K562 (cell line): ENCODE data around the gene CTSO. TPM values are rescaled to one million over a fixed set of nuclear protein-coding genes. Genes with fewer than 3 reads are reported as not detected.

Experiments
- ATAC-seq: fragments of 200-7000 bp; cut with Tn5 transposase; 3 replicates; pipeline ENCODE4 v1.9.1; 2020; ENCODE audit warnings: moderate library complexity
- BruUV-seq: library from RNA; stranded (reverse); fragments of 400-500 nt; replicated peaks from 2 replicates; lab custom pipeline; 2021; lab: Mats Ljungman, UMichigan
- CTCF ChIA-PET: fragments of 300-600 bp; formaldehyde crosslinking; extraction: SDS; loops from one replicate; lab custom pipeline; 2021; ENCODE audit warnings: low intra/inter-chr PET ratio; lab: Yijun Ruan, JAX
- POLR2A ChIA-PET: fragments of 300-600, 350-650 bp; sonication (Branson Sonifier 250); formaldehyde crosslinking; extraction: SDS; loops from one replicate; lab custom pipeline; 2021; ENCODE audit warnings: antibody characterized with exemption, inconsistent platforms; lab: Yijun Ruan, JAX
- DNase-seq, 4 experiments: peaks; one replicate each; pipeline versions ENCODE4 v3.0.0 to v3.0.0-alpha.2; 2011 to 2018; ENCODE audit warnings: low spot score in 3 of 4, mixed read lengths in 3 of 4; ENCODE audit errors: extremely low read depth in 1 of 4
- FAIRE-seq: peaks from 2 replicates; lab custom pipeline; 2011; peaks lifted over from hg19 to GRCh38; lab: Jason Lieb, UNC
- H2AFZ ChIP-seq: 2 replicates; pipeline ENCODE4 v1.6.0; 2011; ENCODE audit warnings: low read depth, low read length, control low read depth, inconsistent platforms
- H3K27ac ChIP-seq: fragments of 200-600 bp; 3 replicates; pipeline ENCODE4 v1.8.0; 2011; ENCODE audit warnings: low read depth, mild to moderate bottlenecking, control low read depth, inconsistent platforms, low read length, moderate library complexity, mixed read lengths; ENCODE audit errors: extremely low read depth
- H3K27me3 ChIP-seq, 2 experiments: fragments of 300-600 bp in 1 of 2; 2 replicates in 1 of 2; 3 replicates in 1 of 2; pipeline versions ENCODE4 v1.6.0 to v1.8.0; 2011; ENCODE audit warnings: inconsistent platforms in 2 of 2, low read length in 2 of 2, mild to moderate bottlenecking in 1 of 2, mixed read lengths in 1 of 2, moderate library complexity in 1 of 2; ENCODE audit not compliant: control insufficient read depth in 2 of 2, insufficient read depth in 2 of 2
- H3K36me3 ChIP-seq: fragments of 300-600 bp; 3 replicates; pipeline ENCODE4 v1.8.0; 2011; ENCODE audit warnings: mild to moderate bottlenecking, low read length, inconsistent platforms; ENCODE audit not compliant: control insufficient read depth, insufficient read depth
- H3K4me1 ChIP-seq, 2 experiments: fragments of 200-600 bp in 1 of 2; replicated peaks in 1 of 2; 2 replicates in 1 of 2; 3 replicates in 1 of 2; pipeline versions ENCODE4 v1.5.1 to v1.8.0; 2011; ENCODE audit warnings: inconsistent platforms in 2 of 2, low read length in 2 of 2, mild to moderate bottlenecking in 1 of 2, mixed read lengths in 1 of 2, moderate library complexity in 1 of 2; ENCODE audit not compliant: control insufficient read depth in 2 of 2, insufficient read depth in 2 of 2
- H3K4me2 ChIP-seq: 2 replicates; pipeline ENCODE4 v1.6.1; 2011; ENCODE audit warnings: low read length, control low read depth, inconsistent platforms, mixed read lengths; ENCODE audit not compliant: insufficient read depth
- H3K4me3 ChIP-seq: fragments of 200-600 bp; sonication (generic), shearing (Covaris generic); 2 replicates; pipeline ENCODE4 v1.5.1; 2016; ENCODE audit warnings: control low read depth, inconsistent platforms
- H3K79me2 ChIP-seq: fragments of 200-600 bp; 3 replicates; pipeline ENCODE4 v1.8.0; 2011; ENCODE audit warnings: low read length, inconsistent platforms; ENCODE audit not compliant: control insufficient read depth, insufficient read depth
- H3K9ac ChIP-seq, 2 experiments: 2 replicates each; pipeline versions ENCODE4 v1.6.0 to v1.6.1; 2011; ENCODE audit warnings: low read depth in 2 of 2, low read length in 2 of 2, control low read depth in 1 of 2, inconsistent platforms in 1 of 2, mild to moderate bottlenecking in 1 of 2, mixed read lengths in 1 of 2; ENCODE audit not compliant: insufficient read depth in 1 of 2
- H3K9me1 ChIP-seq: one replicate; pipeline ENCODE4 v1.6.0; 2011; ENCODE audit warnings: inconsistent platforms, mild to moderate bottlenecking, low read length, moderate library complexity; ENCODE audit not compliant: control insufficient read depth, insufficient read depth
- H3K9me3 ChIP-seq: replicated peaks from 2 replicates; pipeline ENCODE4 v1.5.1; 2011; ENCODE audit warnings: low read depth, low read length, inconsistent platforms; ENCODE audit not compliant: control insufficient read depth, insufficient read depth
- H4K20me1 ChIP-seq: replicated peaks from 2 replicates; pipeline ENCODE4 v1.6.1; 2011; ENCODE audit warnings: low read length, inconsistent platforms, mixed read lengths; ENCODE audit not compliant: control insufficient read depth, insufficient read depth
- BRF1 ChIP-seq: IDR thresholded peaks from 3 replicates; pipeline ENCODE4 v1.6.1; 2011; ENCODE audit warnings: borderline replicate concordance, mild to moderate bottlenecking; ENCODE audit not compliant: insufficient read length; ENCODE audit errors: extremely low read depth
- CXXC5 ChIP-seq: fragments of 250-450 bp; sonication (Bioruptor Pico); IDR thresholded peaks from 2 replicates; pipeline ENCODE4 v1.8.0; 2022; ENCODE audit warnings: inconsistent platforms, mild to moderate bottlenecking, moderate library complexity
- DIDO1 ChIP-seq: fragments of 450-650 bp; IDR thresholded peaks from 2 replicates; pipeline ENCODE4 v1.6.1; 2016; ENCODE audit warnings: low read depth, missing biosample characterization, missing genetic modification characterization
- DNMT1 ChIP-seq: fragments of 450-650 bp; IDR thresholded peaks from 2 replicates; pipeline ENCODE4 v1.6.1; 2016; ENCODE audit warnings: antibody characterized with exemption, mild to moderate bottlenecking
- DPF2 ChIP-seq: fragments of 450-650 bp; IDR thresholded peaks from 2 replicates; pipeline ENCODE4 v1.6.1; 2016
- FIP1L1 ChIP-seq: fragments of 200-400 bp; formaldehyde crosslinking; IDR thresholded peaks from 2 replicates; pipeline ENCODE4 v1.6.1; 2018; ENCODE audit warnings: mild to moderate bottlenecking, low read depth, low read length; ENCODE audit not compliant: poor library complexity, severe bottlenecking
- HNRNPUL1 ChIP-seq: fragments of 200-400 bp; formaldehyde crosslinking; IDR thresholded peaks from 2 replicates; pipeline ENCODE4 v1.6.1; 2017; ENCODE audit warnings: low read length
- IRF2 ChIP-seq: sonication (generic); formaldehyde crosslinking; IDR thresholded peaks from 2 replicates; pipeline ENCODE4 v1.8.1; 2022; ENCODE audit warnings: mild to moderate bottlenecking, missing genetic modification reagents
- LARP7 ChIP-seq: fragments of 450-650 bp; IDR thresholded peaks from 2 replicates; pipeline ENCODE4 v1.6.1; 2016
- PHTF2 ChIP-seq: fragments of 250-450 bp; sonication (Bioruptor Pico); IDR thresholded peaks from 2 replicates; pipeline ENCODE4 v1.5.0; 2021; ENCODE audit warnings: mild to moderate bottlenecking
- POLR2AphosphoS5 ChIP-seq: IDR thresholded peaks from 2 replicates; pipeline ENCODE4 v1.6.1; 2011; ENCODE audit warnings: mild to moderate bottlenecking, low read depth, low read length, moderate library complexity; ENCODE audit not compliant: control insufficient read depth, insufficient read depth
- POU5F1 ChIP-seq: fragments of 150-350 bp; IDR thresholded peaks from 2 replicates; pipeline ENCODE4 v1.6.1; 2014; ENCODE audit warnings: borderline replicate concordance, low read length, low read depth, mild to moderate bottlenecking; ENCODE audit not compliant: partially characterized antibody
- PYGO2 ChIP-seq: fragments of 450-650 bp; IDR thresholded peaks from 2 replicates; pipeline ENCODE4 v1.6.1; 2016; ENCODE audit warnings: mild to moderate bottlenecking, missing genetic modification characterization, moderate library complexity, missing compliant biosample characterization
- RUNX1 ChIP-seq: sonication (generic); IDR thresholded peaks from 2 replicates; pipeline ENCODE4 v1.6.1; 2016; ENCODE audit warnings: antibody characterized with exemption, low read depth
- SETDB1 ChIP-seq: IDR thresholded peaks from one replicate; pipeline ENCODE4 v1.6.1; 2012; ENCODE audit warnings: low read length, control low read depth, inconsistent platforms
- SREBF2 ChIP-seq: sonication (generic); formaldehyde crosslinking; IDR thresholded peaks from 2 replicates; pipeline ENCODE4 v1.4.0; 2020; ENCODE audit warnings: mild to moderate bottlenecking, missing genetic modification reagents
- TBL1XR1 ChIP-seq, 2 experiments: IDR thresholded peaks; 2 replicates each; pipeline ENCODE4 v1.6.1; 2012; ENCODE audit warnings: improper control_type of control experiment in 2 of 2, low read length in 2 of 2, mild to moderate bottlenecking in 1 of 2
- ZBTB2 ChIP-seq: fragments of 450-650 bp; IDR thresholded peaks from 2 replicates; pipeline ENCODE4 v1.6.1; 2016; ENCODE audit warnings: antibody characterized with exemption
- WGBS: fragments of 100-300 bp; shearing (Covaris generic); methylation state at CpG from one replicate; pipeline ENCODE4 v1.1.6; 2016; ENCODE audit warnings: low coverage, mixed read lengths; ENCODE audit not compliant: insufficient coverage; ENCODE audit errors: missing lambda C conversion rate; 5-methylcytosine and 5-hydroxymethylcytosine counted together
- in situ Hi-C: fragments of 300-500 bp; cut with MboI; formaldehyde crosslinking; loops from 4 replicates; pipeline ENCODE4 v1.15.0; 2018; ENCODE audit warnings: inconsistent platforms, mixed read lengths
- intact Hi-C: fragments of 100-400 bp; cut with micrococcal nuclease; formaldehyde crosslinking; loops from 2 replicates; pipeline ENCODE4 v1.14.2; 2022
- polyA plus RNA-seq, 8 experiments: library from polyadenylated mRNA; depleted of rRNA in 4 of 8; stranded (reverse) in 5 of 8; unstranded in 3 of 8; fragments of >200 nt; fragmentation: Nextera tagmentation in 2 of 8; fragmentation: Illumina TruSeq in 1 of 8; extraction: Ambion mirVana in 2 of 8; extraction: Trizol in 1 of 8; gene quantifications; 2 replicates each; pipeline versions ENCODE4 v1.2.1 to v1.2.3, GENCODE V29; 2011 to 2014; ENCODE audit warnings: inconsistent platforms in 1 of 8, missing spikeins in 1 of 8
- total RNA-seq, 7 experiments: library from RNA; depleted of rRNA in 6 of 7; stranded (reverse); fragments of >200 nt in 6 of 7; fragmentation: Illumina TruSeq in 2 of 7; extraction: Trizol in 2 of 7; gene quantifications; 2 replicates each; pipeline versions ENCODE4 v1.2.1 to v1.2.3, GENCODE V29; 2011 to 2021; ENCODE audit warnings: low replicate concordance in 1 of 7
- TF ChIP-seq, protein P1 (sequence below), 2 experiments: fragments of 450-650 bp in 1 of 2; sonication (generic) in 1 of 2; formaldehyde crosslinking; conservative IDR thresholded peaks; 2 replicates each; pipeline versions ENCODE4 v1.4.0 to v1.8.1; 2020 to 2022; ENCODE audit warnings: mild to moderate bottlenecking in 1 of 2, missing genetic modification reagents in 1 of 2
- TF ChIP-seq, protein P2 (sequence below): fragments of 250-450 bp; sonication (Bioruptor Pico); IDR thresholded peaks from 2 replicates; pipeline ENCODE4 v1.4.0; 2020; ENCODE audit warnings: borderline replicate concordance

CTSO gene
- total and polyA plus RNA-seq, 9 of the 15 experiments (the other 6 are each of a cell fraction or from before 2014, with no cell fraction given), result 0.03 to 0.07 (median 0.04) TPM; not detected in 5

DNA sequence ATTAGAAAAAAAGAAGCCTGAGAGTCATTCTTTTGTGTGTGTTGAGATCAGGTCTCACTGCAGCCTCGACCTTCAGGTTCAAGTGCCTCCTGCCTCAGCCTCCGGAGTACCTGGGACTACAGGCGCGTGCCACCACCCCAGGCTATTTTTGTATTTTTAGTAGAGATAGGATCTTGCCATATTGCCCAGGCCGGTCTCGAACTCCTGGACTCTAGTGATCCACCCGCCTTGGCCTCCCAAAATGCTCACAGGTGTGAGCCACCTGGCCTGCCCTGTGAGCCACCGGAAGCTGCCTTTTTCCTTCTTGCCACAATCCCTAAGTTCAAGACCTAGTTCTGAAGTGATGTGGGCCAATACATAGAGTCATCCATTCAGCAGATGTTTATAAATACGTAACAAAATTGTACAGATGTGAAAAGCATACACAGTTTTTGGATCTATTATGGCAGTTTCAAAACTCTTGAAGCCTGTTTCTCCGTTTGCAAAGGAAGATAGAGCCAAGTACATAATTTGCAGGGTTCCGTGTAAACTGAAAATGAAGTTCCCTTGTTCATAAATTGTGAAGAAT lies 536 bp upstream of the CTSO start:
- ATAC-seq (no peak), DNase-seq (no peak), FAIRE-seq (no peak)
- H3K4me2 ChIP-seq, result peak overlapping the region; percentile 79; the same call in 1 of the 2 replicates
- no peaks in the 10 kb centered on the region for H3K9me3 ChIP-seq
- H3K27ac ChIP-seq, result no peak overlapping the region
- H3K36me3 ChIP-seq, result no peaks in the 10 kb centered on the region
- H3K79me2 ChIP-seq, result no peaks in the 10 kb centered on the region
- 9% methylated on average over 11 of the region's 11 CpGs for WGBS
- in situ Hi-C loops, result no loop called here
- no peak overlapping the region; a peak in 1 of 4 replicates for H3K9ac ChIP-seq
- H4K20me1 ChIP-seq, result no peaks in the 10 kb centered on the region
- no peaks in the 10 kb centered on the region for H3K27me3 ChIP-seq
- no peaks in the 10 kb centered on the region for H3K9me1 ChIP-seq
- peaks cover 0 to 7% of the 10 kb centered on the region in 2 experiments; a peak in 2 of 5 replicates for H3K4me1 ChIP-seq
- TF ChIP-seq HNRNPUL1 (no peak), PHTF2 (CRISPR knock-in tag) (no peak), FIP1L1 (no peak), POLR2AphosphoS5 (no peak), ZBTB2 (no peak), DPF2 (no peak), RUNX1 (no peak), POU5F1 (no peak), DIDO1 (tag) (no peak), BRF1 (no peak), SETDB1 (no peak), CXXC5 (no peak), IRF2 (CRISPR knock-in tag) (no peak), SREBF2 (CRISPR knock-in tag) (no peak), PYGO2 (tag) (no peak), DNMT1 (no peak), LARP7 (no peak), TBL1XR1 (IDR thresholded peaks at IDR 0.05; ENCODE audit: low read length in 2 of 2) (no peak)
- TF ChIP-seq, protein P1, sequence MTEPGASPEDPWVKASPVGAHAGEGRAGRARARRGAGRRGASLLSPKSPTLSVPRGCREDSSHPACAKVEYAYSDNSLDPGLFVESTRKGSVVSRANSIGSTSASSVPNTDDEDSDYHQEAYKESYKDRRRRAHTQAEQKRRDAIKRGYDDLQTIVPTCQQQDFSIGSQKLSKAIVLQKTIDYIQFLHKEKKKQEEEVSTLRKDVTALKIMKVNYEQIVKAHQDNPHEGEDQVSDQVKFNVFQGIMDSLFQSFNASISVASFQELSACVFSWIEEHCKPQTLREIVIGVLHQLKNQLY (CRISPR knock-in tag; conservative IDR thresholded peaks at IDR 0.05), result no peak
- TF ChIP-seq, protein P2, sequence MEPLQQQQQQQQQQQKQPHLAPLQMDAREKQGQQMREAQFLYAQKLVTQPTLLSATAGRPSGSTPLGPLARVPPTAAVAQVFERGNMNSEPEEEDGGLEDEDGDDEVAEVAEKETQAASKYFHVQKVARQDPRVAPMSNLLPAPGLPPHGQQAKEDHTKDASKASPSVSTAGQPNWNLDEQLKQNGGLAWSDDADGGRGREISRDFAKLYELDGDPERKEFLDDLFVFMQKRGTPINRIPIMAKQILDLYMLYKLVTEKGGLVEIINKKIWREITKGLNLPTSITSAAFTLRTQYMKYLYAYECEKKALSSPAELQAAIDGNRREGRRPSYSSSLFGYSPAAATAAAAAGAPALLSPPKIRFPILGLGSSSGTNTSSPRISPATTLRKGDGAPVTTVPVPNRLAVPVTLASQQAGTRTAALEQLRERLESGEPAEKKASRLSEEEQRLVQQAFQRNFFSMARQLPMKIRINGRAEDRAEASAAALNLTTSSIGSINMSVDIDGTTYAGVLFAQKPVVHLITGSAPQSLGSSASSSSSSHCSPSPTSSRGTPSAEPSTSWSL (CRISPR knock-in tag), result no peak
- ChIA-PET CTCF (no interaction called here), POLR2A (interaction anchor here (0.6 kb wide), 1 partner anchor 221 kb away, joined by 3 read pairs; no protein-coding TSS in a partner anchor)
- BruUV-seq, result no TSS peak
- peak overlapping the region; percentile 51 for H3K4me3 ChIP-seq
- peak overlapping the region; percentile 94 for H2AFZ ChIP-seq
- intact Hi-C loops, result loop anchor here (5.0 to 10.0 kb wide), 3 partner anchors 512 to 1399 kb away; partner anchors contain the start of gene PLRG1
